ENCODE data around the gene ARHGAP45. TPM values are rescaled to one million over a fixed set of nuclear protein-coding genes. Genes with fewer than 3 reads are reported as not detected.

ARHGAP45 gene
- total and polyA plus RNA-seq, 9 of the 15 experiments (the other 6 are each of a cell fraction or from before 2014, with no cell fraction given): 0.08 to 22.1 (median 4.2) TPM

- TF ChIP-seq ZBTB40 (IDR thresholded peaks at IDR 0.05): no peak
- no peak for TF ChIP-seq ZBTB40 (CRISPR knock-in tag; IDR thresholded peaks at IDR 0.05)
- no peak for TF ChIP-seq NCOA6 (IDR thresholded peaks at IDR 0.05)
- TF ChIP-seq TCF3 (CRISPR knock-in tag; IDR thresholded peaks at IDR 0.05): no peak
- TF ChIP-seq PCBP1 (IDR thresholded peaks at IDR 0.05; ENCODE audit: low read depth, low read length, poor library complexity, severe bottlenecking): peak; percentile 29
- no peak for TF ChIP-seq HOXB6 (CRISPR knock-in tag; IDR thresholded peaks at IDR 0.05; ENCODE audit: borderline replicate concordance)
- no peak for TF ChIP-seq KLF13 (tag; IDR thresholded peaks at IDR 0.05; ENCODE audit: borderline replicate concordance, low read depth)
- TF ChIP-seq CHD1 (IDR thresholded peaks at IDR 0.05; ENCODE audit: low read length): no peak
- peak; percentile 71 for TF ChIP-seq POLR2G (IDR thresholded peaks at IDR 0.05; ENCODE audit: low read depth, low read length)
- no peak for TF ChIP-seq CTCF (IDR thresholded peaks at IDR 0.05 in 2 of 3, conservative IDR thresholded peaks at IDR 0.05 in 1 of 3; ENCODE audit: insufficient read depth in 2 of 3, low read depth in 1 of 3, low read length in 3 of 3)
- no peak for TF ChIP-seq NUFIP1 (IDR thresholded peaks at IDR 0.05; ENCODE audit: partially characterized antibody)
- TF ChIP-seq FIP1L1 (IDR thresholded peaks at IDR 0.05; ENCODE audit: low read depth, low read length, poor library complexity, severe bottlenecking): peak; percentile 76
- TF ChIP-seq RBM22 (IDR thresholded peaks at IDR 0.05; ENCODE audit: low read depth, low read length, poor library complexity, severe bottlenecking): peak; percentile 18
These were observed 16.2 kb downstream of the ARHGAP45 start (continued) for GRCh38 chr19:1082928-1083816.
